Osteoblast (primary cell): ENCODE data around the gene MYADML2. TPM values are rescaled to one million over a fixed set of nuclear protein-coding genes. Genes with fewer than 3 reads are reported as not detected.
"Not testable (repeated sequence)": the region's sequence is repeated elsewhere in the genome, so short reads cannot be mapped to it uniquely, and the experiment has no call there.

ENCODE experiments used
- DNase-seq: peaks from one replicate; pipeline ENCODE4 v3.0.0; 2011; ENCODE audit warnings: low spot score, mixed read lengths; ENCODE audit not compliant: insufficient read length; ENCODE audit errors: missing footprints
- H2AFZ ChIP-seq: 2 replicates; pipeline ENCODE4 v1.6.0; 2011; ENCODE audit warnings: mild to moderate bottlenecking, low read length
- H3K27ac ChIP-seq: 2 replicates; pipeline ENCODE4 v1.5.1; 2011; ENCODE audit warnings: mild to moderate bottlenecking, low read depth, low read length, moderate library complexity
- H3K27me3 ChIP-seq: 2 replicates; pipeline ENCODE4 v1.6.0; 2012; ENCODE audit warnings: mild to moderate bottlenecking, control low read depth, inconsistent platforms, low read length, moderate library complexity; ENCODE audit not compliant: insufficient read depth
- H3K36me3 ChIP-seq: 2 replicates; pipeline ENCODE4 v1.5.1; 2011; ENCODE audit warnings: mild to moderate bottlenecking, low read length, control low read depth, moderate library complexity; ENCODE audit not compliant: insufficient read depth
- H3K4me1 ChIP-seq: 2 replicates; pipeline ENCODE4 v1.5.1; 2011; ENCODE audit warnings: mild to moderate bottlenecking, low read length, control low read depth, moderate library complexity; ENCODE audit not compliant: insufficient read depth
- H3K4me2 ChIP-seq: 2 replicates; pipeline ENCODE4 v1.6.0; 2011; ENCODE audit warnings: mild to moderate bottlenecking, low read length; ENCODE audit not compliant: insufficient read depth
- H3K4me3 ChIP-seq: fragments of 200-600 bp; sonication (generic); 3 replicates; pipeline ENCODE4 v1.5.1; 2012; ENCODE audit warnings: mild to moderate bottlenecking, low read length, inconsistent platforms; ENCODE audit not compliant: insufficient read depth
- H3K79me2 ChIP-seq: 2 replicates; pipeline ENCODE4 v1.6.0; 2012; ENCODE audit warnings: mild to moderate bottlenecking, low read length, control low read depth, inconsistent platforms; ENCODE audit not compliant: insufficient read depth
- H3K9me3 ChIP-seq: 2 replicates; pipeline ENCODE4 v1.5.1; 2011; ENCODE audit warnings: low read depth, low read length, control low read depth
- H4K20me1 ChIP-seq: 2 replicates; pipeline ENCODE4 v1.6.0; 2012; ENCODE audit warnings: mild to moderate bottlenecking, low read length, control low read depth; ENCODE audit not compliant: insufficient read depth
- total RNA-seq: library from RNA; depleted of rRNA; stranded (reverse); fragments of >200 nt; gene quantifications from 2 replicates; pipeline ENCODE4 v1.2.3, GENCODE V29; 2012
- TF ChIP-seq, protein P1 (sequence below): IDR thresholded peaks from 2 replicates; pipeline ENCODE4 v1.5.1; 2011; ENCODE audit warnings: mild to moderate bottlenecking, low read depth, low read length, moderate library complexity; ENCODE audit errors: extremely low read depth

Gene MYADML2
- total RNA-seq, 1 donor: not detected

DNA sequence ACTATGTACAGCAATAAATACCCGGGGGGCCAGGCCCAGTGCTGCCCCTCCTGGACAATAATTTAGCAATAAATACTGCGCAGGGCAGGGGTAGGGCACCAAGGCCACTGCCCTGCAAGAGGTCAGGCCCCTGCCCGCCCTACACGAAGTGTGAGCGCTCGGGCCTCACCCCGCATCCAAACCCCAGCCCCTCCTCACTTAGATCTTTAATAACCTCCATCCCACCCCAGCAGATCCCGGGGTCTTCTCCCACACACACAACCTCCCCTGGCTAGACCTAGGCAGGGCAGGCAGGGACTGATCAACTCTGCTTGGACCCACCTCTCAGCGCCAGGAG, 28.7 kb downstream of the MYADML2 start:
- not testable (repeated sequence) for H3K27me3 ChIP-seq, H2AFZ ChIP-seq, DNase-seq, H3K27ac ChIP-seq, H3K9me3 ChIP-seq
- peaks cover 63% of the 10 kb centered on the region for H3K36me3 ChIP-seq
- H4K20me1 ChIP-seq: peaks cover 66% of the 10 kb centered on the region
- H3K79me2 ChIP-seq: peaks cover 86% of the 10 kb centered on the region
- H3K4me3 ChIP-seq: peak overlapping the region; percentile 83
- H3K4me2 ChIP-seq: peak overlapping the region; percentile 99
- H3K4me1 ChIP-seq: peaks cover 18% of the 10 kb centered on the region
- TF ChIP-seq, protein P1, sequence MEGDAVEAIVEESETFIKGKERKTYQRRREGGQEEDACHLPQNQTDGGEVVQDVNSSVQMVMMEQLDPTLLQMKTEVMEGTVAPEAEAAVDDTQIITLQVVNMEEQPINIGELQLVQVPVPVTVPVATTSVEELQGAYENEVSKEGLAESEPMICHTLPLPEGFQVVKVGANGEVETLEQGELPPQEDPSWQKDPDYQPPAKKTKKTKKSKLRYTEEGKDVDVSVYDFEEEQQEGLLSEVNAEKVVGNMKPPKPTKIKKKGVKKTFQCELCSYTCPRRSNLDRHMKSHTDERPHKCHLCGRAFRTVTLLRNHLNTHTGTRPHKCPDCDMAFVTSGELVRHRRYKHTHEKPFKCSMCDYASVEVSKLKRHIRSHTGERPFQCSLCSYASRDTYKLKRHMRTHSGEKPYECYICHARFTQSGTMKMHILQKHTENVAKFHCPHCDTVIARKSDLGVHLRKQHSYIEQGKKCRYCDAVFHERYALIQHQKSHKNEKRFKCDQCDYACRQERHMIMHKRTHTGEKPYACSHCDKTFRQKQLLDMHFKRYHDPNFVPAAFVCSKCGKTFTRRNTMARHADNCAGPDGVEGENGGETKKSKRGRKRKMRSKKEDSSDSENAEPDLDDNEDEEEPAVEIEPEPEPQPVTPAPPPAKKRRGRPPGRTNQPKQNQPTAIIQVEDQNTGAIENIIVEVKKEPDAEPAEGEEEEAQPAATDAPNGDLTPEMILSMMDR: peak; percentile 15

- TF ChIP-seq, protein P1: no peak
- peak; percentile 100 for DNase-seq
- peak within 1 kb of the TSS; percentile 64 for H3K27ac ChIP-seq
- peaks cover 18% of the 10 kb centered on the region for H3K4me1 ChIP-seq
- H4K20me1 ChIP-seq: peaks cover 64% of the 10 kb centered on the region
- H3K9me3 ChIP-seq: no peaks in the 10 kb centered on the region
- H3K4me3 ChIP-seq: peak within 1 kb of the TSS; percentile 83
- peaks cover 80% of the 10 kb centered on the region for H3K79me2 ChIP-seq
- H2AFZ ChIP-seq: no peak within 1 kb of the TSS
- peaks cover 69% of the 10 kb centered on the region for H3K36me3 ChIP-seq
- no peaks in the 10 kb centered on the region for H3K27me3 ChIP-seq
- peak within 1 kb of the TSS; percentile 99 for H3K4me2 ChIP-seq
Measured at GRCh38 chr17:81917565-81918332, 29.3 kb downstream of the MYADML2 start, which contains the start of gene SIRT7. Gene SIRT7, minus strand, starts transcription at chr17:81918176. Its CDS starts 45 bp downstream, at chr17:81918131.

DNA sequence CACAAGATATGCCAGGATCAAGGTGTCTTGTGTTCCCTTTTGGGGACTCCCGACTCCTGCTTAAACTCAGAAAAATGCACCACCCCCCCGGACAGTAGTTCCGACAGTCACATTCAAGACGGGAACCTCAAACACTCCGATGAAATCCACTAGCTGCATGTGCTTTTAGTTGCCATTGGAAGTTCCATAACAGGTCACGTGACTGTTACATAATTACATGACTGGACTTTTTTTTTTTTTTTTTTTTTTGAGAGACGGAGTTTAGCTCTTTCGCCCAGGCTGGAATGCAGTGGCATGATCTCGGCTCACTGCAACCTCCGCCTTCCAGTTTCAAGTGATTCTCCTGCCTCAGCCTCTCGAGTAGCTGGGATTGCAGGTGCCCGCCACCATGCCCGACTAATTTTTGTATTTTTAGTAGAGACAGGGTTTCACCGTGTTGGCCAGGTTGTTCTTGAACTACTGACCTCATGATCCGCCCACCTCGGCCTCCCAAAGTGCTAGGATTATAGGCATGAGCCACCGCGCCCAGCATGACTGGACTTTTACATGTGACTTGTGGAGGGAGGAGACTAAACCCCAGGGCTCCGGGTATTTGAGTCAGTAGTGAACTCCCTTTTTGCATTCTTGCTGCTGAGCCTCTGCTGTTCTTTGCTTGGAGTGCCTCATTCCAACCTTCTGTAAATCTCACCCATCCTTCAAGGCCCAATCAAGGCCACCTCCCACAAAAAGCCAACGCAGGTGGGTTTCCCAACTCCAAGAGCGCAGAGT, 30.6 kb downstream of the MYADML2 start:
- Histone ChIP-seq H3K27me3 (no peaks in the 10 kb centered on the region), H3K79me2 (peaks cover 68% of the 10 kb centered on the region), H4K20me1 (peaks cover 66% of the 10 kb centered on the region), H3K4me2 (peak overlapping the region; percentile 99), H2AFZ (no peak overlapping the region), H3K4me1 (peaks cover 18% of the 10 kb centered on the region), H3K27ac (peak overlapping the region; percentile 64), H3K36me3 (peaks cover 70% of the 10 kb centered on the region), H3K4me3 (peak overlapping the region; percentile 83), H3K9me3 (no peaks in the 10 kb centered on the region)
- TF ChIP-seq, protein P1: no peak
- peak; percentile 100 for DNase-seq

DNA sequence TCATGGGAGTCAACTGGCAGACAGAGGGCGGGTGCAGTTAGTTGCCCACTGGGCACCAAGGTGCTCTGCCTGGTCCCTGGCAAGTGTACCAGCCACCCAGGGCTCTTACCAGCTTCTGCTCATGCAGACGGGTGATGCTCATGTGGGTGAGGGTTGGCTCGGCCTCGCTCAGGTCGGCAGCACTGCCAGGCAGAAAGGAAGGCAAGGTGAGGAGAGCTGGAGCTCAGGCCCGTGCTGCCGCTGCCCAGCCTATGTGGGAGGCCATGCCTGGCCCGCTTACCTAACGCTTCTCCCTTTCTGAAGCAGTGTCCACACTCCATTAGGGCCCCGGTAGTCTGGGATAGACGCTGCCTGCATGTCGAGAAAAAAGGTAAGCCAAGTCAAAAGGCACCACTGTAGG, 31.7 kb downstream of the MYADML2 start:
- peaks cover 20% of the 10 kb centered on the region for H3K4me1 ChIP-seq
- peaks cover 60% of the 10 kb centered on the region for H3K79me2 ChIP-seq
- DNase-seq: no peak
- no peaks in the 10 kb centered on the region for H3K9me3 ChIP-seq
- H2AFZ ChIP-seq: no peak overlapping the region
- no peak overlapping the region for H3K4me2 ChIP-seq
- H3K27ac ChIP-seq: peak overlapping the region; percentile 23
- no peaks in the 10 kb centered on the region for H3K27me3 ChIP-seq
- peaks cover 56% of the 10 kb centered on the region for H4K20me1 ChIP-seq
- no peak overlapping the region for H3K4me3 ChIP-seq
- TF ChIP-seq, protein P1: no peak
- H3K36me3 ChIP-seq: peaks cover 60% of the 10 kb centered on the region
